K562 (cell line): ENCODE data around the gene PPM1F. TPM values are rescaled to one million over a fixed set of nuclear protein-coding genes. Genes with fewer than 3 reads are reported as not detected.

Experiments
- CBX3 ChIP-seq, 2 experiments: IDR thresholded peaks; 1 replicate in 1 of 2; 2 replicates in 1 of 2; pipeline ENCODE4 v1.6.1; 2012; ENCODE audit warnings: inconsistent platforms in 2 of 2, low read length in 2 of 2, borderline replicate concordance in 1 of 2, control low read depth in 1 of 2
- CHCHD3 ChIP-seq: fragments of 250-450 bp; sonication (Bioruptor Pico); IDR thresholded peaks from 2 replicates; pipeline ENCODE4 v2.1.2; 2022; ENCODE audit warnings: mild to moderate bottlenecking
- CTBP1 ChIP-seq: fragments of 450-650 bp; IDR thresholded peaks from 2 replicates; pipeline ENCODE4 v1.6.1; 2016; ENCODE audit warnings: borderline replicate concordance
- FOXK2 ChIP-seq, 2 experiments: fragments of 450-650 bp; IDR thresholded peaks in 1 of 2; conservative IDR thresholded peaks in 1 of 2; 2 replicates each; pipeline ENCODE4 v1.6.1; 2016; ENCODE audit warnings: low read depth in 2 of 2, mild to moderate bottlenecking in 1 of 2
- ILF3 ChIP-seq: fragments of 450-650 bp; IDR thresholded peaks from 2 replicates; pipeline ENCODE4 v1.6.1; 2018; ENCODE audit warnings: antibody characterized with exemption, mild to moderate bottlenecking, moderate library complexity, borderline replicate concordance
- NCOA2 ChIP-seq, 2 experiments: fragments of 450-650 bp; IDR thresholded peaks; 2 replicates each; pipeline ENCODE4 v1.6.1; 2018; ENCODE audit warnings: mild to moderate bottlenecking in 2 of 2, moderate library complexity in 1 of 2; ENCODE audit not compliant: partially characterized antibody in 2 of 2
- SAFB2 ChIP-seq: fragments of 200-400 bp; formaldehyde crosslinking; IDR thresholded peaks from 2 replicates; pipeline ENCODE4 v1.6.1; 2018; ENCODE audit warnings: borderline replicate concordance, low read length, low read depth, moderate library complexity; ENCODE audit not compliant: severe bottlenecking
- STAT5A ChIP-seq: IDR thresholded peaks from 2 replicates; pipeline ENCODE4 v1.6.1; 2012; ENCODE audit warnings: low read length, inconsistent platforms, borderline replicate concordance
- ZNF121 ChIP-seq: sonication (generic); formaldehyde crosslinking; conservative IDR thresholded peaks from 2 replicates; pipeline ENCODE4 v1.8.0; 2022; ENCODE audit warnings: missing genetic modification reagents
- polyA plus RNA-seq, 8 experiments: library from polyadenylated mRNA; depleted of rRNA in 4 of 8; stranded (reverse) in 5 of 8; unstranded in 3 of 8; fragments of >200 nt; fragmentation: Nextera tagmentation in 2 of 8; fragmentation: Illumina TruSeq in 1 of 8; extraction: Ambion mirVana in 2 of 8; extraction: Trizol in 1 of 8; gene quantifications; 2 replicates each; pipeline versions ENCODE4 v1.2.1 to v1.2.3, GENCODE V29; 2011 to 2014; ENCODE audit warnings: inconsistent platforms in 1 of 8, missing spikeins in 1 of 8
- total RNA-seq, 7 experiments: library from RNA; depleted of rRNA in 6 of 7; stranded (reverse); fragments of >200 nt in 6 of 7; fragmentation: Illumina TruSeq in 2 of 7; extraction: Trizol in 2 of 7; gene quantifications; 2 replicates each; pipeline versions ENCODE4 v1.2.1 to v1.2.3, GENCODE V29; 2011 to 2021; ENCODE audit warnings: low replicate concordance in 1 of 7
- TF ChIP-seq, protein P1 (sequence below): fragments of 200-600 bp; sonication (generic); IDR thresholded peaks from one replicate; pipeline ENCODE4 v1.6.1; 2012; ENCODE audit warnings: mild to moderate bottlenecking, low read depth, low read length, inconsistent platforms
- TF ChIP-seq, protein P2 (sequence below): fragments of 450-650 bp; IDR thresholded peaks from one replicate; pipeline ENCODE4 v1.6.1; 2018; ENCODE audit warnings: mild to moderate bottlenecking, moderate library complexity; ENCODE audit not compliant: partially characterized antibody
- TF ChIP-seq, protein P3 (sequence below): fragments of 250-450 bp; sonication (Bioruptor Pico); IDR thresholded peaks from 2 replicates; pipeline ENCODE4 v1.5.0; 2021

PPM1F gene
- total and polyA plus RNA-seq, 9 of the 15 experiments (the other 6 are each of a cell fraction or from before 2014, with no cell fraction given) = 2.1 to 159 (median 64.0) TPM

- TF ChIP-seq, protein P1, sequence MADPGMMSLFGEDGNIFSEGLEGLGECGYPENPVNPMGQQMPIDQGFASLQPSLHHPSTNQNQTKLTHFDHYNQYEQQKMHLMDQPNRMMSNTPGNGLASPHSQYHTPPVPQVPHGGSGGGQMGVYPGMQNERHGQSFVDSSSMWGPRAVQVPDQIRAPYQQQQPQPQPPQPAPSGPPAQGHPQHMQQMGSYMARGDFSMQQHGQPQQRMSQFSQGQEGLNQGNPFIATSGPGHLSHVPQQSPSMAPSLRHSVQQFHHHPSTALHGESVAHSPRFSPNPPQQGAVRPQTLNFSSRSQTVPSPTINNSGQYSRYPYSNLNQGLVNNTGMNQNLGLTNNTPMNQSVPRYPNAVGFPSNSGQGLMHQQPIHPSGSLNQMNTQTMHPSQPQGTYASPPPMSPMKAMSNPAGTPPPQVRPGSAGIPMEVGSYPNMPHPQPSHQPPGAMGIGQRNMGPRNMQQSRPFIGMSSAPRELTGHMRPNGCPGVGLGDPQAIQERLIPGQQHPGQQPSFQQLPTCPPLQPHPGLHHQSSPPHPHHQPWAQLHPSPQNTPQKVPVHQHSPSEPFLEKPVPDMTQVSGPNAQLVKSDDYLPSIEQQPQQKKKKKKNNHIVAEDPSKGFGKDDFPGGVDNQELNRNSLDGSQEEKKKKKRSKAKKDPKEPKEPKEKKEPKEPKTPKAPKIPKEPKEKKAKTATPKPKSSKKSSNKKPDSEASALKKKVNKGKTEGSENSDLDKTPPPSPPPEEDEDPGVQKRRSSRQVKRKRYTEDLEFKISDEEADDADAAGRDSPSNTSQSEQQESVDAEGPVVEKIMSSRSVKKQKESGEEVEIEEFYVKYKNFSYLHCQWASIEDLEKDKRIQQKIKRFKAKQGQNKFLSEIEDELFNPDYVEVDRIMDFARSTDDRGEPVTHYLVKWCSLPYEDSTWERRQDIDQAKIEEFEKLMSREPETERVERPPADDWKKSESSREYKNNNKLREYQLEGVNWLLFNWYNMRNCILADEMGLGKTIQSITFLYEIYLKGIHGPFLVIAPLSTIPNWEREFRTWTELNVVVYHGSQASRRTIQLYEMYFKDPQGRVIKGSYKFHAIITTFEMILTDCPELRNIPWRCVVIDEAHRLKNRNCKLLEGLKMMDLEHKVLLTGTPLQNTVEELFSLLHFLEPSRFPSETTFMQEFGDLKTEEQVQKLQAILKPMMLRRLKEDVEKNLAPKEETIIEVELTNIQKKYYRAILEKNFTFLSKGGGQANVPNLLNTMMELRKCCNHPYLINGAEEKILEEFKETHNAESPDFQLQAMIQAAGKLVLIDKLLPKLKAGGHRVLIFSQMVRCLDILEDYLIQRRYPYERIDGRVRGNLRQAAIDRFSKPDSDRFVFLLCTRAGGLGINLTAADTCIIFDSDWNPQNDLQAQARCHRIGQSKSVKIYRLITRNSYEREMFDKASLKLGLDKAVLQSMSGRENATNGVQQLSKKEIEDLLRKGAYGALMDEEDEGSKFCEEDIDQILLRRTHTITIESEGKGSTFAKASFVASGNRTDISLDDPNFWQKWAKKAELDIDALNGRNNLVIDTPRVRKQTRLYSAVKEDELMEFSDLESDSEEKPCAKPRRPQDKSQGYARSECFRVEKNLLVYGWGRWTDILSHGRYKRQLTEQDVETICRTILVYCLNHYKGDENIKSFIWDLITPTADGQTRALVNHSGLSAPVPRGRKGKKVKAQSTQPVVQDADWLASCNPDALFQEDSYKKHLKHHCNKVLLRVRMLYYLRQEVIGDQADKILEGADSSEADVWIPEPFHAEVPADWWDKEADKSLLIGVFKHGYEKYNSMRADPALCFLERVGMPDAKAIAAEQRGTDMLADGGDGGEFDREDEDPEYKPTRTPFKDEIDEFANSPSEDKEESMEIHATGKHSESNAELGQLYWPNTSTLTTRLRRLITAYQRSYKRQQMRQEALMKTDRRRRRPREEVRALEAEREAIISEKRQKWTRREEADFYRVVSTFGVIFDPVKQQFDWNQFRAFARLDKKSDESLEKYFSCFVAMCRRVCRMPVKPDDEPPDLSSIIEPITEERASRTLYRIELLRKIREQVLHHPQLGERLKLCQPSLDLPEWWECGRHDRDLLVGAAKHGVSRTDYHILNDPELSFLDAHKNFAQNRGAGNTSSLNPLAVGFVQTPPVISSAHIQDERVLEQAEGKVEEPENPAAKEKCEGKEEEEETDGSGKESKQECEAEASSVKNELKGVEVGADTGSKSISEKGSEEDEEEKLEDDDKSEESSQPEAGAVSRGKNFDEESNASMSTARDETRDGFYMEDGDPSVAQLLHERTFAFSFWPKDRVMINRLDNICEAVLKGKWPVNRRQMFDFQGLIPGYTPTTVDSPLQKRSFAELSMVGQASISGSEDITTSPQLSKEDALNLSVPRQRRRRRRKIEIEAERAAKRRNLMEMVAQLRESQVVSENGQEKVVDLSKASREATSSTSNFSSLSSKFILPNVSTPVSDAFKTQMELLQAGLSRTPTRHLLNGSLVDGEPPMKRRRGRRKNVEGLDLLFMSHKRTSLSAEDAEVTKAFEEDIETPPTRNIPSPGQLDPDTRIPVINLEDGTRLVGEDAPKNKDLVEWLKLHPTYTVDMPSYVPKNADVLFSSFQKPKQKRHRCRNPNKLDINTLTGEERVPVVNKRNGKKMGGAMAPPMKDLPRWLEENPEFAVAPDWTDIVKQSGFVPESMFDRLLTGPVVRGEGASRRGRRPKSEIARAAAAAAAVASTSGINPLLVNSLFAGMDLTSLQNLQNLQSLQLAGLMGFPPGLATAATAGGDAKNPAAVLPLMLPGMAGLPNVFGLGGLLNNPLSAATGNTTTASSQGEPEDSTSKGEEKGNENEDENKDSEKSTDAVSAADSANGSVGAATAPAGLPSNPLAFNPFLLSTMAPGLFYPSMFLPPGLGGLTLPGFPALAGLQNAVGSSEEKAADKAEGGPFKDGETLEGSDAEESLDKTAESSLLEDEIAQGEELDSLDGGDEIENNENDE = no peak
- TF ChIP-seq, protein P2, sequence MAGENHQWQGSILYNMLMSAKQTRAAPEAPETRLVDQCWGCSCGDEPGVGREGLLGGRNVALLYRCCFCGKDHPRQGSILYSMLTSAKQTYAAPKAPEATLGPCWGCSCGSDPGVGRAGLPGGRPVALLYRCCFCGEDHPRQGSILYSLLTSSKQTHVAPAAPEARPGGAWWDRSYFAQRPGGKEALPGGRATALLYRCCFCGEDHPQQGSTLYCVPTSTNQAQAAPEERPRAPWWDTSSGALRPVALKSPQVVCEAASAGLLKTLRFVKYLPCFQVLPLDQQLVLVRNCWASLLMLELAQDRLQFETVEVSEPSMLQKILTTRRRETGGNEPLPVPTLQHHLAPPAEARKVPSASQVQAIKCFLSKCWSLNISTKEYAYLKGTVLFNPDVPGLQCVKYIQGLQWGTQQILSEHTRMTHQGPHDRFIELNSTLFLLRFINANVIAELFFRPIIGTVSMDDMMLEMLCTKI = no peak
- peak in 1 of 2 experiments; percentile 9; a peak in 1 of 3 replicates for TF ChIP-seq CBX3 (IDR thresholded peaks at IDR 0.05; ENCODE audit: borderline replicate concordance in 1 of 2, low read length in 2 of 2)
- no peak for TF ChIP-seq NCOA2 (IDR thresholded peaks at IDR 0.05; ENCODE audit: partially characterized antibody in 2 of 2)
- no peak for TF ChIP-seq ZNF121 (CRISPR knock-in tag)
- TF ChIP-seq STAT5A = no peak; the same call in 1 of the 2 replicates
- TF ChIP-seq CTBP1 = no peak
- TF ChIP-seq CHCHD3 = no peak
- TF ChIP-seq FOXK2 (conservative IDR thresholded peaks at IDR 0.05 in 1 of 2, IDR thresholded peaks at IDR 0.05 in 1 of 2; ENCODE audit: low read depth in 2 of 2) = no peak
- TF ChIP-seq, protein P3, sequence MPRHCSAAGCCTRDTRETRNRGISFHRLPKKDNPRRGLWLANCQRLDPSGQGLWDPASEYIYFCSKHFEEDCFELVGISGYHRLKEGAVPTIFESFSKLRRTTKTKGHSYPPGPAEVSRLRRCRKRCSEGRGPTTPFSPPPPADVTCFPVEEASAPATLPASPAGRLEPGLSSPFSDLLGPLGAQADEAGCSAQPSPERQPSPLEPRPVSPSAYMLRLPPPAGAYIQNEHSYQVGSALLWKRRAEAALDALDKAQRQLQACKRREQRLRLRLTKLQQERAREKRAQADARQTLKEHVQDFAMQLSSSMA (CRISPR knock-in tag) = no peak
- TF ChIP-seq ILF3 = no peak
- no peak for TF ChIP-seq SAFB2
Measured at GRCh38 chr22:21967693-21968271, 15.1 kb upstream of the PPM1F start (continued).
